Measurements from ENCODE around the gene PTPN6.

- TF ChIP-seq CTCF (conservative IDR thresholded peaks at IDR 0.05; ENCODE audit: low read depth, low read length), result no peak
- no peak for TF ChIP-seq POLR2A (IDR thresholded peaks at IDR 0.05; ENCODE audit: low read depth, low read length)
- no peak for TF ChIP-seq RAD21 (IDR thresholded peaks at IDR 0.05; ENCODE audit: low read length)
- TF ChIP-seq SMC3 (IDR thresholded peaks at IDR 0.05; ENCODE audit: low read depth, low read length), result no peak
- TF ChIP-seq CHD1 (IDR thresholded peaks at IDR 0.05; ENCODE audit: low read depth, low read length), result no peak
- no peak for TF ChIP-seq MAZ (IDR thresholded peaks at IDR 0.05; ENCODE audit: borderline replicate concordance, low read depth, low read length)
- TF ChIP-seq, protein P1, sequence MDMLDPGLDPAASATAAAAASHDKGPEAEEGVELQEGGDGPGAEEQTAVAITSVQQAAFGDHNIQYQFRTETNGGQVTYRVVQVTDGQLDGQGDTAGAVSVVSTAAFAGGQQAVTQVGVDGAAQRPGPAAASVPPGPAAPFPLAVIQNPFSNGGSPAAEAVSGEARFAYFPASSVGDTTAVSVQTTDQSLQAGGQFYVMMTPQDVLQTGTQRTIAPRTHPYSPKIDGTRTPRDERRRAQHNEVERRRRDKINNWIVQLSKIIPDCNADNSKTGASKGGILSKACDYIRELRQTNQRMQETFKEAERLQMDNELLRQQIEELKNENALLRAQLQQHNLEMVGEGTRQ (IDR thresholded peaks at IDR 0.05; ENCODE audit: low read depth, low read length), result no peak
- TF ChIP-seq NFE2L2 (IDR thresholded peaks at IDR 0.05; ENCODE audit: low read depth, low read length), result no peak
- no peak for TF ChIP-seq MAFK (IDR thresholded peaks at IDR 0.05; ENCODE audit: low read depth, low read length)
- TF ChIP-seq FOS (IDR thresholded peaks at IDR 0.05; ENCODE audit: low read depth, low read length), result no peak
- TF ChIP-seq CEBPB (IDR thresholded peaks at IDR 0.05; ENCODE audit: low read depth, low read length), result no peak
- no peak for TF ChIP-seq MXI1 (IDR thresholded peaks at IDR 0.05; ENCODE audit: borderline replicate concordance, low read depth, low read length)
These were observed 35.3 kb upstream of the PTPN6 start for GRCh38 chr12:6915789-6916285.
